ENCODE data around the gene SF3B2.
"Not testable (repeated sequence)": the region's sequence is repeated elsewhere in the genome, so short reads cannot be mapped to it uniquely, and the experiment has no call there.

Gene SF3B2

DNA sequence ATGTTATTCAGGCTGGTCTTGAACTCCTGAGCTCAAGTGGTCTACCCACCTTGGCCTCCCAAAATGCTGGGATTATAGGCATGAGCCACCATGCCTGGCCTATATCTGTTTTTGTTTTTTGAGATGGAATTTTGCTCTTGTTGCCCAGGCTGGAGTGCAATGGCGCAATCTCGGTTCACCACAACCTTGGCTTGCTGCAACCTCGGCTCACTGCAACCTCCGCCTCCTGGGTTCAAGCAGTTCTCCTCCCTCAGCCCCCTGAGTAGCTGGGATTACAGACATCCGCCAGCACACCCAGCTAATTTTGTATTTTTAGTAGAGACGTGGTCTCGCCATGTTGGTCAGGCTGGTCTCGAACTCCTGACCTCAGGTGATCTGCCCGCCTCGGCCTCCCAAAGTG, 47.6 kb downstream of the SF3B2 start:
- DNase-seq; intact Hi-C loops (cut with DNase I): not testable (repeated sequence)

DNA sequence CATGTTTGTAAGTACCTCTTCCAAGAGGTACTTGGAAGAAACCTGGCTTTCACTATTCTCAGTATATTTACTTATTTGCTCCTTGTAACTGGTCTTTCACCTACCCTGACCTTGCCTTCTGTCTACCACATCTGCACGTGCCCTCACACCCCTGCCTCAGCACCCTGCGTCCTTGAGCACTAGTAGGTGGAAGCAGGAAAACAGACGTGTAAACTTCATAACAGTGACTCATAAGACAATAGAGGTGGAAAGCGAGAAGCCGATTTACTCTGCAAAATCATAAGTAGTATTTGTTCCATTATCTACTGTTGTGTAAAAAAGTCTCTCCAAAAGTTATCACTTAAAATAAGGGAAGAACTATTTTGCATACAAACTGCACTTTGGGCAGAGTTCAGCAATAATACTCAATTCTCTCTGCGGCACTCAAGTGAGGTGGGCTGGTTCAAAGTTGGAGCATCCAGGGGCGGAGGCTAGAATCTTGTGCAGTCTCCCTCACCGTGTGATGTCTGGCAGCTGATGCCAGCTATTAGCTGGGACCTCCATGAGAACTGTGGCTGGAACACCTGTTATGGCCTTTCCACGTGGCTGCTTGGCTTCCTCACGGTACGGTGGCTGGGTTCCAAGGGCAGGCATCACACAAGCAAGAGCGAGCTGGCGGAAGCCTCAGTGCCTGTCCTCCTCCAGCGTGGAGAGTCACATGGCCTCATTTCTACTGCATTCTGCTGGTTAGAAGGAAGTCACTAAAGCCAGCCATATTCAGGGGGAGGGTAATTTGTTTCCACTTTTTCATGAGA, 48.3 kb downstream of the SF3B2 start:
- DNase-seq: peak in 9 of 10 donors; percentile 23 to 92 (median 54)

DNA sequence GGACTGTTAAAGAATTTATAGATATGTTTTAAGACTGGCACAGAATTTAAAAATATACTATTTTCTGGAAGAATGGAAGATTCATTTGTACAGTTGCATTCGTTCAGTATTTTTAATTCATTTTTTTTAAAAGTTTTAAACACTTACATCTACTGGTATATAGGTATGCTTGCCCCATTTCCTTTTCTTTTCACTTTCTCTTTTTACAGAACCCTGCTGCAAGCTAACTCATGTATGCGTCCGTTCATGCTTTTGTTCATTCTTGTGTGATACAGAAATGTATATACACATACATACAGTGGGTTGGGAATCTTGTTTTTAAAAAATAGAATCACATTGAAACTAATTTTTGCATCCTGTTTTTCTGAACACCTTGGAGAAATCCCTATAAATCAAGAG, 48.9 kb downstream of the SF3B2 start:
- intact Hi-C loops (cut with DNase I): no loop called here
- no peak for DNase-seq

More for the DNA sequence above, 48.3 kb downstream of the SF3B2 start:
- intact Hi-C loops (cut with DNase I): no loop called here

DNA sequence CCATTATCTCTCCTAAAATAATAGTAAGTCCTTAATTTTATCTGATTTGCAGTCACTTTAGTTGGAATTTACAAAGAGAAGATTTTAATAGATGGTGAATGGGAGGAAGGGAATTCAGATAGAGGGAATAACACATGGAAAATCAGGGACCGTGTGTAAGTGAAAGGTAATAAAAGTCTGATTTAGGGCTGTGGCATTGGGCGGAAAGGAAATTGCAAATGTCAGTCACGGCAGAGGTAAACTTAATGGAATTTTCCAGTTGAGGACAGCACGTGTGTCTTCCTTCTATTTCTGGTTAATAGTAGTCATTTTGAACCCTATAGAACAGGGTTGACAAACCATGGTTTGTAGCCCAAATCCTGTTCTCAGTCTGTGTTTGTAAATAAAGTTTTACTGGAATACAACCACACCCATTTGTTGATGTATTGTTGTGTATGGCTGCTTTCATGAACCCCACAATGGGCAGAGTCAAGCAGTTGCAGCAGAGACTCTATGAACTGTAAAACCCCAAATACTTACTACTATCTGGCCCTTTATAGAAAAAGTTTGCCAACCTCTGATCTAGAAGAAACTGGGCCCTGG, 52.0 kb downstream of the SF3B2 start:
- intact Hi-C loops (cut with DNase I): no loop called here
- no peak for DNase-seq

DNA sequence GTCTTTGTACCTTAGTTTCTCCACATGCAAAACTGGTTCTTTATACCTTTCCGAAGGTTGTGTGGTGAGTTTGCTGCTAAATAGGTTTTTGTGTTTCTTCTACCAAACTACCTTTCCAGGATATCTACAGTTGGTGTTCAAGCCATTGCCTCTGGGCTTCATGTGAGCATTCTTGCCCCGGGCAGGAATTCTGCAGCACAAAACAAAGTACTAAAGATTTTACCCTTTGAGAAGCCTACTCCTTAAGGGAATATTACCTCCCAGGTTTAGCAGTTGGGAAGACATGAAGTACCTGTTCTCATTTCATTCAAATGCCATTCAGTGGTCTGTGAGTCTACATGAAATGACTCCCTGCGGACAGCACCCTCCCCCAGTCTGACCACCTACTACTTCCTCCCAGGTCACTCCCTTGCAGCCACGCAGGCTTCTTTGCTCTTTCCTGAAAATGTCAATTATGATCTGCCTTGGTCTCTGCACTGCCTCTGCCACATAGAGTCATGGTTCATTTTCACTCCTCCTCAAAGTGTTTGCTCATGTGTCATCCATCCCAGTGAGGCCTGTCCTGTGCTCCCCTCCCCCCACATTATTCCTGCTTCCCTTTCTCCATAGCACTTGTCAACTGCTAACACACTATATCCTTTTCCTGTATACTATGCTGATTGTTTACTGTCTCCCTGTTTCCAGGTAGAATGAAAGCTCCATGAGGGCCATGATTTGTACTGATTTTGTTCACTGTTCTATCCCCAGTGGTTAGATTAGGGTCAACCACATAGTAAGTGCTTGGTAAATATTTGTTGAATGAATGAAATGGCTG, 54.8 kb downstream of the SF3B2 start:
- intact Hi-C loops (cut with DNase I): no loop called here
- DNase-seq: no peak

DNA sequence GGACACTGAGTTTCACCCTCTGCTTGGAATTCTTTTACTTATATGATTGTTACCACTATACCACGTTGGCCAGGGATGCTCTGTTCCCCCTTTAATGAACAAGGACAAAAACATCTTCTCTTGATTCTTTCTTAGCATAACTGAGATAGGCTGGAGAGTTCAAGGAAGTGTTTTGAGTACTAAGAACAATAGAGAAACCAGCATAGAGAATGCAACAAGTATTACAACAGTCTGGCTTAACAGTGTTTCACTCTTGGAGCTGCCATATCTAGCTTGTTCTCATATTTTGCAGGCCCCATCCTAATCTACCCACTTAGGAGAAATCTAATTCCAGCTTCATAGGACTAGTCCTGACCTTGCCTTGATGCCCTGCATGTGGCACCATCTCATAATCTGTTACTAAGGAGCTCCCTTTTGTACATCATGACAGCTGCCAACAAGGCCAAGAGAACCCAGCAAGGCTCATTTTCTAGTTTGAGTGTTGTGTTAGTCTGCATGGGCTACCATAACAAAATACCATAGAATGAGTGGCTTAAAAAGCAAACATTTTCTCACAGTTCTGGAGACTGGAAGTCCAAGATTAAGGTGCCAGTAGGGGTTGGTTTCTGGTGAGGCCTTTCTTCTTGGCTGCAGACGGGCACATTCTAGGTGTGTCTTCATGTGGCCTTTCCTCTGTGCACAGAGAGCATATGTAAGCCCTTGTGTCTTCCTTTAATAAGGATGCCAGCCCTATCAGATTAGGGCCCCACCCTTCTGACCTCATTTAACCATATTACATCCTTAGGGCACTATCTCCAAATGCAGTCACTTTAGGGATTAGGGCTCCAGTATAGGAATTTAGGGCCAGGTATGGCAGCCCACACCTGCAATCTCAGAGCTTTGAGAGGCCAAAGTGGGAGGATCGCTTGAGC, 55.7 kb downstream of the SF3B2 start:
- DNase-seq: no peak
- intact Hi-C loops (cut with DNase I): no loop called here

DNA sequence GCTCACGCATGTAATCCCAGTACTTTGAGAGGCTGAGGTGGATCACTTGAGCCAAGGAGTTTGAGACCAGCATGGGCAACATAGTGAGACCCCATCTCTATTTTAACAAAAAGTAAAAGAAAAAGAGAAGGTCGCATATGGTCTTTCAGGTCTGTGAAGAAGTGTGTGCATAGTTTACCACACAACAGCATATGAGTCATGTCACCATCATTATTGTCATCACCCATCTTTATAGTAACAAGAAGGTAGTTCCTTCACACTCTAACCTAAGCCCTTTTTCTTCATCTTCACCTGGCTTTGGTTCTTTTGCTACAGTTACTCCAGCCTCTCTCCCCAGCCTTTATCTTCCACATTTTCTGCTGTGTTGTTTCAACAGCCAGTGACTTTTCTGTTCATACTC, 57.1 kb downstream of the SF3B2 start:
- no peak for DNase-seq
- intact Hi-C loops (cut with DNase I): no loop called here

DNA sequence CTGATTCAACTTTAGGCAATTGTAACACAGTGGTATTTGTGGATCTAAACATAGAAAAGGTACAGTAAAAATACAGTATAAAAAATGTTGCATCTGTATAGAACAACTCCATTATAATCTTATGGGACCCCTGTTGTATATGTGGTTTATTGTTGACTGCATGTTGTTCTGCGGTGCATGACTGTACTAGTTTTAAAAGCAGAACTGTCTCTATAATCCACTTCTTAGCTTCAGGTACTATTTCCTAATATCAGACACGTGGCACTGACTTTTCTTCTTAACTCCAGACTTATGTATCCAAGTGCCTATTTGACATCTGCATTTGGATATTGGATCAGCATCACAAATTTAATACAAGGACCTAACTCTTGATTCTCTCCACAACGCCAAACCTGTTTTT, 59.0 kb downstream of the SF3B2 start:
- intact Hi-C loops (cut with DNase I): no loop called here
- no peak for DNase-seq

DNA sequence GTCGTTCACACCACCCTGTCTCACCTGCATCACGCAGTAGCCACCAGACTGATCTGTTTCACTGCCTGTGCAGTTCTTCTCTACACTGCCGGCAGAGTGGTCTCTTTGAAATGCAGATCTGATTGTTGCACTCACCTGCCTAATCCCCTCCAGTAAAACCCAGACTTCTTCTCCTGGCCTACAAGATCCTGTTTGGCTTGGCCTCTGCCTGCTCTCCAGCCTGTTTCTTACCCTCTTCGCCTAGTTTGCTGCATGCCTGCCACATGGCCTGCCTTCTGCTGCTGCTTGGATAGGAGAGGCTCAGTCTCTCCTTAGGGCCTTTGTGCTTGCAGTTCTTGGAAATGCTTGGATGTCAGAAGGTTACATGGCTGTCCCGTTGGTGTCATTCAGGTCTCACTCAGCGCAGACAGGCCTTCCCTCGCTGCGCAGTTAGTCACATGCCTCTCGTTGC, 59.9 kb downstream of the SF3B2 start:
- no peak for DNase-seq
- intact Hi-C loops (cut with DNase I): no loop called here

DNA sequence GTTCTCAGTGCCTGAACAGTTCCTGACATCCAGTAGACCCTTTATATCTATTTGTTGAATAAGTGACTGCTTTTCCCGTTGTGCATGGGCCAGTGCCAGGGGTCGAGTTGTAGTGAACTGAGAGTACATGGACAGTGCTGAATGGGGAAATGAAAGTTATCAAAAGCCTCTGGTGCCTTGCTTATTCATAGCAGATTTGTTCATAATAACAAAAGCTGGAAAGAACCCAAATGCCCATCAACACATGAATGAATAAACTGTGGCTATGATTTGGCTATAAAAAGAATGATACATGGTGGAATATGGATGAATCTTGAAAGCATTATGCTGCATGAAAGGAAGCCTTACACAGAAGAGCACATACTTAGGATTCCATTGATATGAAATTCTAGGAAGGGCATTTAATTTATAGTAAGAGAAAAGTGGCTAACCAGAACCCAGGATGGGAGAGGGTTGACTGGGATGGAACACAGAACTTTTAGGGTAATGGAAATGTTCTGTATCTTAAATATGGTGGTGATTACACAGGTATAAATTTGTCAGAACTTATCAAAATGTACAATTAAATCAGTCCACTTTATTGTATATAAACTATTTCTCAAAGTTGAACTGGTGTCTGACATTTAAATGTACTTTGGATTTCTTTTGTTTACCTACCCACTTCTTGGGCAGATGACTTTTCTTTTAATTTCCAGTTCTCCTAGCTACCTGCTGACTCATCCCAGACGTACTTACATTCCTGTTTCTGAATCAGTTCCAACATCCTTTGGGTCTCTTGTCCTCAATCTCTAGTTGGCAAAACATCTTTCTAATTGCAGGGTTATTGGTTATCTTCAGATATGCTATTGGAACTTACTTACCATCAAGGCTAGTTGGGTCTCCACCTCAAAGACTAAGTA, 60.7 kb downstream of the SF3B2 start:
- no peak for DNase-seq
- intact Hi-C loops (cut with DNase I): no loop called here

DNA sequence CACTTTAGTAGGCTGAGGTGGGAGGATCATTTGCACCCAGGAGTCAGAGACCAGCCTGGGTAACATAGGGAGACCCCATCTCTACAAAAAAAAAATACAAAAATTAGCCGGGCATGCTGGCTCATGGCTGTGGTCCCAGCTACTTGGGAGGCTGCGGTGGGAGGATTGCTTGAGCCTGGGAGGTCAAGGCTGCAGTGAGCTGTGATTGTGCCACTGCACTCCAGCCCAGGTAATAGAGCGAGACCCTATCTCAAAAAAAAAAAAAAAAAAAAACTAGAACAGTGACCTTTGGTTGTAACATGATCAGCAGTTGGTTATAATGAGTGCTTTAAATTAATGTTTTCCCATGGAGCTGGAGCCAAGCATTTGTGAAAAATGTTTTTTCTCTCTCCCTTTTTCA, 62.8 kb downstream of the SF3B2 start:
- DNase-seq; intact Hi-C loops (cut with DNase I): not testable (repeated sequence)

DNA sequence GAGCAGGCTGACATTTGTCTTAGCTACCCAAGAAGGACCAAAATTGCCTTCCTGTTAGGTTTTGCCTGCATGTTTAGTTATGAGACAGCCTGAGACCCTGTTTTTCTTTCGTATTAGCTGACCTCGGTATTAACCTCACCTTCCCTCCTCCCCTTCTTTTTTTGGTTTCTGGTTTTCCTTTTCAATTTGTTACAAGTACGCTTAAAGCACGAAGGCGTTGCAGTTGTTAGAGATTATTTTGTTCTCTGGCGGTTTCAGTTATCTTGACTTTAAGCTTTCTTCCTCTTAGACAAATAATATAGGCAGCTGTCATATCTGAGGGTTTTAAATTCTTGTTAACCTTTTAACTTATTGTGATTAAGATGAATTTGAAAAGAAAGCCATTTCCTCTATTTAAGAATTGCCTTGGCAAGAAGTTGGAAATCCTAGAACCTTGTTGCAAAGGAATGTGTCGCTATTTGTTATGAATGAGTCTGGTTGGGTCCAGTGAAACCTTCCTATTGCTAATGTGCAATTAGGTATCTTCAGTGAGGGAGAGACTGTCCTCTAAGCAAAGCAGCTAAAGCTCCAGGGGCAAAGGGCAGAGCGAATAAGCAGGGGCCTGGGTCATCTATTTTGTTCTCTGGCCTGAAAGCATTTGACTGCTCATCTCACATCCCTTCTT, 63.6 kb downstream of the SF3B2 start:
- intact Hi-C loops (cut with DNase I): no loop called here
- DNase-seq: no peak

DNA sequence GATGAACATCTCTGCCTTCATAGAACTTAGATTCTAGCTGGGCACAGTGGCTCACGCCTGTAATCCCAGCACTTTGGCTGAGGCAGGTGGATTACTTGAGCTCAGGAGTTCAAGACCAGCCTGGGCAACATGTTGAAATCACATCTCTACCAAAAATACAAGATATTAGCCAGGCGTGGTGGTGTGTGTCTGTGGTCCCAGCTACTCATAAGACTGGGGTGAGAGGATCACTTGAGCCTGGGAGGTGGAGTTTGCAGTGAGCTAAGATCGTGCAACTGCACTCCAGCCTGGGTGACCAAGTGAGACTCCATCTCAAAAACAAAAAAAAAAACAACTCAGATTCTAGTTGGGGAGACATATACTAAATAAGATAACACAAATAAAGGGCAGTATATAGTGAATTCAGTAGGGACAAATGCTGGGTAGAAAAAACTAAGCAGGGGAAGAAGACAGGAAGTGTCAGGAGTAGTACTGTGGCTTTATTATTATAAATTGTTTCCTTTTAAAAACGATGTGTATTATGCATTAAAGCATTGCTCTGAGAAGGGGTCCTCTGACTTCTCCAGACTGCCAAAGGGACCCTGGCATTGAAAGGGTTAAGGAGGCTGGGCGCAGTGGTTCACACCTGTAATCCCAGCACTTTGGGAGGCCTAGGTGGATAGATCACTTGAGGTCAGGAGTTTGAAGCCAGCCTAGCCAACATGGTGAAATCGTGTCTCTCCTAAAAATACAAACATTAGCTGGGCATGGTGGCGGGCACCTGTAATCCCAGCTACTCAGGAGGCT, 64.6 kb downstream of the SF3B2 start:
- intact Hi-C loops (cut with DNase I): no loop called here
- no peak for DNase-seq

DNA sequence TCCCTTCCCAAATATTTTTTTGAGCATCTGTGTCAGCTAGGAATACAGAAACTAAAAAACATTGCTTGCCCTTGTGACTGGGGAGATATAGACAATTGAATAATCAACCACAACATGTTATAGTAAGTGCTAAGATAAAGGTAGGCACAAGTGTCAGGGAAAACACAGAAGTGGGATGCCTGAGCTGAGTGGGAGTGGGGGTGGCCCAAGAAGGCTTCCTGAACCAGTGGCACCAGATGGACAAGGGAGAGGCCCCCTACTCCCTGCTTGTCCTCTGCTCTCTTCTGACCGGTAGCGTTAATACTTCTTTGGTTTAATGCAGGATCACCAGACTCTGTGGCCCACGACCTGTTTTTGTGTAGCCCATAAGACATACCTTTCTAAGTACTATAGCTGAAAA, 66.7 kb downstream of the SF3B2 start:
- intact Hi-C loops (cut with DNase I): no loop called here
- DNase-seq: no peak

All from posterior cingulate gyrus (tissue), 11 donors.